HepG2 (cell line): ENCODE data around the gene YIPF2. TPM values are rescaled to one million over a fixed set of nuclear protein-coding genes. Genes with fewer than 3 reads are reported as not detected.
A peak's percentile ranks its signal among the peaks of the same experiment; 100 is the strongest.

ENCODE experiments used
- ATAC-seq: fragments of 200-7000 bp; cut with Tn5 transposase; 3 replicates; pipeline ENCODE4 v1.9.1; 2020; ENCODE audit warnings: mild to moderate bottlenecking, moderate library complexity
- BruUV-seq: library from RNA; stranded (reverse); fragments of 400-500 nt; replicated peaks from 2 replicates; lab custom pipeline; 2021; lab: Mats Ljungman, UMichigan
- CTCF ChIA-PET: fragments of 300-600 bp; formaldehyde crosslinking; extraction: SDS; loops from one replicate; lab custom pipeline; 2021; ENCODE audit warnings: low total read pairs, inconsistent platforms, low intra/inter-chr PET ratio; lab: Yijun Ruan, JAX
- POLR2A ChIA-PET: fragments of 350-600 bp; sonication (Branson Sonifier 250); formaldehyde crosslinking; loops from one replicate; lab custom pipeline; 2020; ENCODE audit warnings: antibody characterized with exemption, inconsistent platforms; lab: Yijun Ruan, JAX
- DNase-seq: peaks from one replicate; pipeline ENCODE4 v3.0.0-alpha.2; 2015; ENCODE audit warnings: low spot score
- FAIRE-seq: peaks from 3 replicates; lab custom pipeline; 2011; peaks lifted over from hg19 to GRCh38; lab: Jason Lieb, UNC
- H2AFZ ChIP-seq: one replicate; pipeline ENCODE4 v1.6.1; 2011; ENCODE audit warnings: low read length, inconsistent platforms
- H3K27ac ChIP-seq: fragments of 300-600 bp; 3 replicates; pipeline ENCODE4 v1.8.0; 2011; ENCODE audit warnings: mixed run types, mild to moderate bottlenecking, mixed read lengths, low read length, inconsistent platforms; ENCODE audit not compliant: insufficient read depth; ENCODE audit errors: extremely low read length
- H3K27me3 ChIP-seq, 2 experiments: fragments of 200-600 bp in 1 of 2; 2 replicates in 1 of 2; 3 replicates in 1 of 2; pipeline versions ENCODE4 v1.6.0 to v1.8.0; 2011; ENCODE audit warnings: low read length in 2 of 2, mild to moderate bottlenecking in 2 of 2, moderate library complexity in 2 of 2, inconsistent platforms in 1 of 2; ENCODE audit not compliant: insufficient read depth in 2 of 2, control insufficient read depth in 1 of 2
- H3K36me3 ChIP-seq, 2 experiments: fragments of 200-600 bp in 1 of 2; replicated peaks in 1 of 2; 2 replicates in 1 of 2; 3 replicates in 1 of 2; pipeline versions ENCODE4 v1.5.1 to v1.8.0; 2011; ENCODE audit warnings: low read length in 2 of 2, inconsistent platforms in 1 of 2; ENCODE audit not compliant: insufficient read depth in 2 of 2, control insufficient read depth in 1 of 2
- H3K4me1 ChIP-seq: 2 replicates; pipeline ENCODE4 v1.5.1; 2012; ENCODE audit warnings: low read length, inconsistent platforms; ENCODE audit not compliant: insufficient read depth
- H3K4me2 ChIP-seq: 2 replicates; pipeline ENCODE4 v1.6.0; 2011; ENCODE audit warnings: low read depth, low read length, inconsistent platforms
- H3K4me3 ChIP-seq, 3 experiments: fragments of 200-600 bp in 1 of 3; sonication (generic), shearing (Covaris generic) in 1 of 3; replicated peaks in 1 of 3; 2 replicates each; pipeline ENCODE4 v1.5.1; 2011 to 2016; ENCODE audit warnings: low read length in 3 of 3, inconsistent platforms in 2 of 3, low read depth in 2 of 3, mild to moderate bottlenecking in 2 of 3, control low read depth in 1 of 3, mixed read lengths in 1 of 3; ENCODE audit not compliant: insufficient read depth in 1 of 3
- H3K79me2 ChIP-seq: one replicate; pipeline ENCODE4 v1.6.1; 2011; ENCODE audit warnings: low read length, inconsistent platforms; ENCODE audit not compliant: insufficient read depth
- H3K9ac ChIP-seq: 2 replicates; pipeline ENCODE4 v1.6.0; 2011; ENCODE audit warnings: mild to moderate bottlenecking, low read depth, low read length, inconsistent platforms; ENCODE audit not compliant: insufficient read depth
- H3K9me3 ChIP-seq: 2 replicates; pipeline ENCODE4 v1.5.1; 2012; ENCODE audit warnings: mild to moderate bottlenecking, low read length
- H4K20me1 ChIP-seq: 2 replicates; pipeline ENCODE4 v1.6.0; 2011; ENCODE audit warnings: inconsistent platforms, mild to moderate bottlenecking, low read length, moderate library complexity; ENCODE audit not compliant: insufficient read depth
- ATAD3A ChIP-seq: sonication (generic); formaldehyde crosslinking; IDR thresholded peaks from 2 replicates; pipeline ENCODE4 v1.4.0; 2020; ENCODE audit warnings: missing genetic modification reagents
- ATF3 ChIP-seq: sonication (generic); formaldehyde crosslinking; IDR thresholded peaks from 2 replicates; pipeline ENCODE4 v1.4.0; 2020; ENCODE audit warnings: missing genetic modification reagents
- CSRNP2 ChIP-seq: sonication (generic); formaldehyde crosslinking; conservative IDR thresholded peaks from 2 replicates; pipeline ENCODE4 v1.8.0; 2022; ENCODE audit warnings: low read depth, missing genetic modification reagents
- HES4 ChIP-seq: sonication (generic); formaldehyde crosslinking; IDR thresholded peaks from 2 replicates; pipeline ENCODE4 v1.9.0; 2021; ENCODE audit warnings: mild to moderate bottlenecking, missing genetic modification reagents, borderline replicate concordance
- HNRNPL ChIP-seq: fragments of 200-400 bp; formaldehyde crosslinking; IDR thresholded peaks from 2 replicates; pipeline ENCODE4 v1.6.1; 2017; ENCODE audit warnings: mild to moderate bottlenecking, low read depth, low read length
- KDM1A ChIP-seq: IDR thresholded peaks from 2 replicates; pipeline ENCODE4 v1.6.1; 2016; ENCODE audit warnings: missing compliant biosample characterization
- MAX ChIP-seq: IDR thresholded peaks from 2 replicates; pipeline ENCODE4 v1.6.1; 2012; ENCODE audit warnings: inconsistent platforms
- MED1 ChIP-seq: sonication (generic); formaldehyde crosslinking; IDR thresholded peaks from 2 replicates; pipeline ENCODE4 v1.4.0; 2020; ENCODE audit warnings: missing genetic modification reagents
- PHF21A ChIP-seq: sonication (generic); formaldehyde crosslinking; IDR thresholded peaks from 2 replicates; pipeline ENCODE4 v1.5.0; 2020; ENCODE audit warnings: mild to moderate bottlenecking, missing genetic modification reagents
- RARA ChIP-seq: IDR thresholded peaks from 2 replicates; pipeline ENCODE4 v1.6.1; 2016; ENCODE audit warnings: missing genetic modification reagents, missing compliant biosample characterization
- SNAI1 ChIP-seq: sonication (generic); formaldehyde crosslinking; IDR thresholded peaks from 2 replicates; pipeline ENCODE4 v1.5.0; 2020; ENCODE audit warnings: mild to moderate bottlenecking, missing genetic modification reagents, borderline replicate concordance
- TEAD2 ChIP-seq: sonication (generic); formaldehyde crosslinking; IDR thresholded peaks from 2 replicates; pipeline ENCODE4 v1.9.0; 2021; ENCODE audit warnings: missing genetic modification reagents
- ZBTB25 ChIP-seq: IDR thresholded peaks from 2 replicates; pipeline ENCODE4 v1.6.1; 2018; ENCODE audit warnings: missing genetic modification reagents
- ZKSCAN8 ChIP-seq: IDR thresholded peaks from 2 replicates; pipeline ENCODE4 v1.6.1; 2016; ENCODE audit warnings: borderline replicate concordance, missing genetic modification reagents, missing compliant biosample characterization
- ZNF160 ChIP-seq: sonication (generic); formaldehyde crosslinking; IDR thresholded peaks from 2 replicates; pipeline ENCODE4 v1.8.0; 2022; ENCODE audit warnings: mild to moderate bottlenecking, inconsistent platforms, missing genetic modification reagents
- ZNF18 ChIP-seq: sonication (generic); formaldehyde crosslinking; IDR thresholded peaks from 2 replicates; pipeline ENCODE4 v1.8.0; 2022; ENCODE audit warnings: mild to moderate bottlenecking, missing genetic modification reagents; ENCODE audit not compliant: insufficient replicate concordance
- ZNF232 ChIP-seq: sonication (generic); formaldehyde crosslinking; IDR thresholded peaks from 2 replicates; pipeline ENCODE4 v1.4.0; 2020; ENCODE audit warnings: missing genetic modification reagents, borderline replicate concordance
- ZNF260 ChIP-seq: sonication (generic); formaldehyde crosslinking; IDR thresholded peaks from 2 replicates; pipeline ENCODE4 v1.4.0; 2020; ENCODE audit warnings: missing genetic modification reagents, low read depth, mild to moderate bottlenecking, borderline replicate concordance
- ZNF768 ChIP-seq: sonication (generic); formaldehyde crosslinking; IDR thresholded peaks from 2 replicates; pipeline ENCODE4 v1.4.0; 2020; ENCODE audit warnings: missing genetic modification reagents
- ZNF775 ChIP-seq: sonication (generic); formaldehyde crosslinking; IDR thresholded peaks from 2 replicates; pipeline ENCODE4 v1.4.0; 2020; ENCODE audit warnings: missing genetic modification reagents, mild to moderate bottlenecking, moderate library complexity, borderline replicate concordance
- WGBS: methylation state at CpG from one replicate; pipeline ENCODE4 v1.1.6; 2017; ENCODE audit warnings: low lambda C conversion rate; 5-methylcytosine and 5-hydroxymethylcytosine counted together
- in situ Hi-C: cut with HindIII; loops from 2 replicates; pipeline ENCODE4 v1.10.0; 2017; ENCODE audit warnings: low pct_unique_long_range_greater_than_20kb; ENCODE audit not compliant: extremely low pct_ligation_motif_present
- intact Hi-C: fragments of 100-400 bp; cut with micrococcal nuclease; formaldehyde crosslinking; loops from one replicate; pipeline ENCODE4 v1.10.0; 2022; ENCODE audit not compliant: unreplicated experiment
- polyA plus RNA-seq, 8 experiments: library from polyadenylated mRNA; depleted of rRNA in 3 of 8; stranded (reverse) in 7 of 8; unstranded in 1 of 8; fragments of >200 nt; fragmentation: Illumina TruSeq in 4 of 8; extraction: Trizol in 4 of 8; gene quantifications; 2 replicates each; pipeline versions ENCODE4 v1.2.1 to v1.2.3, GENCODE V29; 2011 to 2016; ENCODE audit warnings: low read depth in 4 of 8, missing spikeins in 1 of 8, mixed read lengths in 1 of 8; ENCODE audit not compliant: insufficient read depth in 1 of 8
- total RNA-seq, 5 experiments: library from RNA; depleted of rRNA; stranded (reverse); fragments of >200 nt; fragmentation: Illumina TruSeq; extraction: Trizol; gene quantifications; 2 replicates each; pipeline ENCODE4 v1.2.3, GENCODE V29; 2016; ENCODE audit warnings: low read depth in 1 of 5

YIPF2 gene
- total and polyA plus RNA-seq, 2 of the 13 experiments (the other 11 are each of a cell fraction or from before 2014, with no cell fraction given), result 37.3 to 53.2 TPM

- TF ChIP-seq ZNF160 (CRISPR knock-in tag) (no peak), ZNF232 (CRISPR knock-in tag) (no peak), SNAI1 (no peak), HES4 (CRISPR knock-in tag) (no peak), MAX (no peak), PHF21A (CRISPR knock-in tag) (no peak), RARA (CRISPR knock-in tag) (no peak)
These were observed 29.8 kb downstream of the YIPF2 start (continued) for GRCh38 chr19:10898633-10899032.

GRCh38 chr19:10896851-10897526 lies 31.4 kb downstream of the YIPF2 start:
- in situ Hi-C loops, result no loop called here
- POLR2A ChIA-PET, result no interaction called here
- H3K36me3 ChIP-seq, result no peaks in the 10 kb centered on the region; a peak in 3 of 5 replicates
- CTCF ChIA-PET, result no interaction called here
- H3K4me3 ChIP-seq, result no peak overlapping the region
- peak; percentile 23 for FAIRE-seq
- no peak for ATAC-seq
- peak; percentile 31 for DNase-seq
- BruUV-seq, result no TSS peak
- no peaks in the 10 kb centered on the region for H3K27me3 ChIP-seq
- H4K20me1 ChIP-seq, result peaks cover 26% of the 10 kb centered on the region; the same call in 1 of the 2 replicates
- H3K27ac ChIP-seq, result no peak overlapping the region
- H3K4me1 ChIP-seq, result peaks cover 15% of the 10 kb centered on the region
- H3K79me2 ChIP-seq, result peaks cover 31% of the 10 kb centered on the region
- H3K9me3 ChIP-seq, result no peaks in the 10 kb centered on the region
- H2AFZ ChIP-seq, result no peak overlapping the region
- 88% methylated on average over 7 of the region's 7 CpGs for WGBS
- no peak overlapping the region for H3K4me2 ChIP-seq
- H3K9ac ChIP-seq, result no peak overlapping the region
- intact Hi-C loops, result no loop called here
- TF ChIP-seq ZNF775 (no peak), HNRNPL (no peak), ZBTB25 (CRISPR knock-in tag) (no peak), MED1 (CRISPR knock-in tag) (no peak), ZNF768 (CRISPR knock-in tag) (peak; percentile 96), ZNF18 (CRISPR knock-in tag) (no peak), ATAD3A (CRISPR knock-in tag) (no peak), ATF3 (CRISPR knock-in tag) (no peak), KDM1A (0 out of 2 replicates have a peak, but pooled peaks have one; percentile 35), ZNF260 (CRISPR knock-in tag) (no peak), CSRNP2 (CRISPR knock-in tag) (no peak), TEAD2 (CRISPR knock-in tag) (no peak), ZKSCAN8 (CRISPR knock-in tag) (no peak)
